HepG2 (cell line): ENCODE data around the gene CSPG5. TPM values are rescaled to one million over a fixed set of nuclear protein-coding genes. Genes with fewer than 3 reads are reported as not detected.

Experiments used
- ATAC-seq: fragments of 200-7000 bp; cut with Tn5 transposase; 3 replicates; pipeline ENCODE4 v1.9.1; 2020; ENCODE audit warnings: mild to moderate bottlenecking, moderate library complexity
- BruUV-seq: library from RNA; stranded (reverse); fragments of 400-500 nt; replicated peaks from 2 replicates; lab custom pipeline; 2021; lab: Mats Ljungman, UMichigan
- CTCF ChIA-PET: fragments of 300-600 bp; formaldehyde crosslinking; extraction: SDS; loops from one replicate; lab custom pipeline; 2021; ENCODE audit warnings: low total read pairs, inconsistent platforms, low intra/inter-chr PET ratio; lab: Yijun Ruan, JAX
- POLR2A ChIA-PET: fragments of 350-600 bp; sonication (Branson Sonifier 250); formaldehyde crosslinking; loops from one replicate; lab custom pipeline; 2020; ENCODE audit warnings: antibody characterized with exemption, inconsistent platforms; lab: Yijun Ruan, JAX
- DNase-seq: peaks from one replicate; pipeline ENCODE4 v3.0.0-alpha.2; 2015; ENCODE audit warnings: low spot score
- FAIRE-seq: peaks from 3 replicates; lab custom pipeline; 2011; peaks lifted over from hg19 to GRCh38; lab: Jason Lieb, UNC
- H2AFZ ChIP-seq: one replicate; pipeline ENCODE4 v1.6.1; 2011; ENCODE audit warnings: low read length, inconsistent platforms
- H3K27ac ChIP-seq: fragments of 300-600 bp; 3 replicates; pipeline ENCODE4 v1.8.0; 2011; ENCODE audit warnings: mixed run types, mild to moderate bottlenecking, mixed read lengths, low read length, inconsistent platforms; ENCODE audit not compliant: insufficient read depth; ENCODE audit errors: extremely low read length
- H3K27me3 ChIP-seq, 2 experiments: fragments of 200-600 bp in 1 of 2; 2 replicates in 1 of 2; 3 replicates in 1 of 2; pipeline versions ENCODE4 v1.6.0 to v1.8.0; 2011; ENCODE audit warnings: low read length in 2 of 2, mild to moderate bottlenecking in 2 of 2, moderate library complexity in 2 of 2, inconsistent platforms in 1 of 2; ENCODE audit not compliant: insufficient read depth in 2 of 2, control insufficient read depth in 1 of 2
- H3K36me3 ChIP-seq, 2 experiments: fragments of 200-600 bp in 1 of 2; replicated peaks in 1 of 2; 2 replicates in 1 of 2; 3 replicates in 1 of 2; pipeline versions ENCODE4 v1.5.1 to v1.8.0; 2011; ENCODE audit warnings: low read length in 2 of 2, inconsistent platforms in 1 of 2; ENCODE audit not compliant: insufficient read depth in 2 of 2, control insufficient read depth in 1 of 2
- H3K4me1 ChIP-seq: 2 replicates; pipeline ENCODE4 v1.5.1; 2012; ENCODE audit warnings: low read length, inconsistent platforms; ENCODE audit not compliant: insufficient read depth
- H3K4me2 ChIP-seq: 2 replicates; pipeline ENCODE4 v1.6.0; 2011; ENCODE audit warnings: low read depth, low read length, inconsistent platforms
- H3K4me3 ChIP-seq, 3 experiments: fragments of 200-600 bp in 1 of 3; sonication (generic), shearing (Covaris generic) in 1 of 3; replicated peaks in 1 of 3; 2 replicates each; pipeline ENCODE4 v1.5.1; 2011 to 2016; ENCODE audit warnings: low read length in 3 of 3, inconsistent platforms in 2 of 3, low read depth in 2 of 3, mild to moderate bottlenecking in 2 of 3, control low read depth in 1 of 3, mixed read lengths in 1 of 3; ENCODE audit not compliant: insufficient read depth in 1 of 3
- H3K79me2 ChIP-seq: one replicate; pipeline ENCODE4 v1.6.1; 2011; ENCODE audit warnings: low read length, inconsistent platforms; ENCODE audit not compliant: insufficient read depth
- H3K9ac ChIP-seq: 2 replicates; pipeline ENCODE4 v1.6.0; 2011; ENCODE audit warnings: mild to moderate bottlenecking, low read depth, low read length, inconsistent platforms; ENCODE audit not compliant: insufficient read depth
- H3K9me3 ChIP-seq: 2 replicates; pipeline ENCODE4 v1.5.1; 2012; ENCODE audit warnings: mild to moderate bottlenecking, low read length
- H4K20me1 ChIP-seq: 2 replicates; pipeline ENCODE4 v1.6.0; 2011; ENCODE audit warnings: inconsistent platforms, mild to moderate bottlenecking, low read length, moderate library complexity; ENCODE audit not compliant: insufficient read depth
- BHLHE40 ChIP-seq: IDR thresholded peaks from 2 replicates; pipeline ENCODE4 v1.6.1; 2011; ENCODE audit warnings: low read length, improper control_type of control experiment
- DNMT1 ChIP-seq: sonication (generic); formaldehyde crosslinking; IDR thresholded peaks from 2 replicates; pipeline ENCODE4 v1.5.1; 2020; ENCODE audit warnings: mild to moderate bottlenecking, missing genetic modification reagents
- EHMT2 ChIP-seq: fragments of 200-600 bp; sonication (generic); IDR thresholded peaks from 2 replicates; pipeline ENCODE4 v1.7.0; 2017; ENCODE audit warnings: antibody characterized with exemption, low read depth, low read length, borderline replicate concordance
- FOXA3 ChIP-seq: IDR thresholded peaks from 2 replicates; pipeline ENCODE4 v1.6.1; 2016; ENCODE audit warnings: missing genetic modification reagents, missing compliant biosample characterization
- FOXP4 ChIP-seq: sonication (generic); formaldehyde crosslinking; IDR thresholded peaks from 2 replicates; pipeline ENCODE4 v1.4.0; 2020; ENCODE audit warnings: missing genetic modification reagents
- IRF9 ChIP-seq: sonication (generic); formaldehyde crosslinking; IDR thresholded peaks from 2 replicates; pipeline ENCODE4 v1.8.0; 2022; ENCODE audit warnings: missing genetic modification reagents, mild to moderate bottlenecking, borderline replicate concordance
- RXRA ChIP-seq: sonication (generic); formaldehyde crosslinking; IDR thresholded peaks from 2 replicates; pipeline ENCODE4 v1.5.1; 2020; ENCODE audit warnings: missing genetic modification reagents
- SP1 ChIP-seq, 2 experiments: fragments of 450-650 bp in 1 of 2; sonication (generic) in 1 of 2; formaldehyde crosslinking in 1 of 2; IDR thresholded peaks; 2 replicates each; pipeline versions ENCODE4 v1.4.0 to v1.6.1; 2016 to 2020; ENCODE audit warnings: missing genetic modification reagents in 1 of 2
- TEF ChIP-seq: sonication (generic); formaldehyde crosslinking; IDR thresholded peaks from 2 replicates; pipeline ENCODE4 v1.5.0; 2020; ENCODE audit warnings: missing genetic modification reagents
- ZBTB20 ChIP-seq: sonication (generic); formaldehyde crosslinking; IDR thresholded peaks from 2 replicates; pipeline ENCODE4 v1.8.1; 2023; ENCODE audit warnings: missing genetic modification reagents, low read depth, mild to moderate bottlenecking, borderline replicate concordance
- ZBTB21 ChIP-seq: sonication (generic); formaldehyde crosslinking; IDR thresholded peaks from 2 replicates; pipeline ENCODE4 v1.4.0; 2020; ENCODE audit warnings: missing genetic modification reagents
- ZBTB33 ChIP-seq: sonication (generic); formaldehyde crosslinking; IDR thresholded peaks from 2 replicates; pipeline ENCODE4 v1.4.0; 2020; ENCODE audit warnings: missing genetic modification reagents
- ZFP36 ChIP-seq: fragments of 150-350 bp; IDR thresholded peaks from 2 replicates; pipeline ENCODE4 v1.6.1; 2018; ENCODE audit warnings: borderline replicate concordance, low read length, low read depth; ENCODE audit not compliant: partially characterized antibody
- ZFP36L2 ChIP-seq: sonication (generic); formaldehyde crosslinking; IDR thresholded peaks from 2 replicates; pipeline ENCODE4 v1.4.0; 2020; ENCODE audit warnings: missing genetic modification reagents
- ZNF589 ChIP-seq: sonication (generic); formaldehyde crosslinking; conservative IDR thresholded peaks from 2 replicates; pipeline ENCODE4 v1.8.0; 2022; ENCODE audit warnings: mild to moderate bottlenecking, moderate library complexity, missing genetic modification reagents
- WGBS: methylation state at CpG from one replicate; pipeline ENCODE4 v1.1.6; 2017; ENCODE audit warnings: low lambda C conversion rate; 5-methylcytosine and 5-hydroxymethylcytosine counted together
- in situ Hi-C: cut with HindIII; loops from 2 replicates; pipeline ENCODE4 v1.10.0; 2017; ENCODE audit warnings: low pct_unique_long_range_greater_than_20kb; ENCODE audit not compliant: extremely low pct_ligation_motif_present
- intact Hi-C: fragments of 100-400 bp; cut with micrococcal nuclease; formaldehyde crosslinking; loops from one replicate; pipeline ENCODE4 v1.10.0; 2022; ENCODE audit not compliant: unreplicated experiment
- polyA plus RNA-seq, 8 experiments: library from polyadenylated mRNA; depleted of rRNA in 3 of 8; stranded (reverse) in 7 of 8; unstranded in 1 of 8; fragments of >200 nt; fragmentation: Illumina TruSeq in 4 of 8; extraction: Trizol in 4 of 8; gene quantifications; 2 replicates each; pipeline versions ENCODE4 v1.2.1 to v1.2.3, GENCODE V29; 2011 to 2016; ENCODE audit warnings: low read depth in 4 of 8, missing spikeins in 1 of 8, mixed read lengths in 1 of 8; ENCODE audit not compliant: insufficient read depth in 1 of 8
- total RNA-seq, 5 experiments: library from RNA; depleted of rRNA; stranded (reverse); fragments of >200 nt; fragmentation: Illumina TruSeq; extraction: Trizol; gene quantifications; 2 replicates each; pipeline ENCODE4 v1.2.3, GENCODE V29; 2016; ENCODE audit warnings: low read depth in 1 of 5
- TF ChIP-seq, protein P1 (sequence below): sonication (generic); formaldehyde crosslinking; IDR thresholded peaks from 2 replicates; pipeline ENCODE4 v1.8.1; 2023; ENCODE audit warnings: missing genetic modification reagents, mild to moderate bottlenecking, borderline replicate concordance

The CSPG5 gene
- total and polyA plus RNA-seq, 2 of the 13 experiments (the other 11 are each of a cell fraction or from before 2014, with no cell fraction given): 0.07 to 0.15 TPM

- Histone ChIP-seq H3K79me2 (no peaks in the 10 kb centered on the region), H2AFZ (peak overlapping the region; percentile 69), H4K20me1 (no peaks in the 10 kb centered on the region), H3K27ac (no peak overlapping the region), H3K27me3 (no peaks in the 10 kb centered on the region), H3K4me3 (0 out of 6 replicates have a peak overlapping the region, but pooled peaks of 1 of the 3 experiments have one; percentile 26), H3K4me2 (peak overlapping the region; percentile 68), H3K36me3 (no peaks in the 10 kb centered on the region), H3K9ac (no peak overlapping the region), H3K9me3 (no peaks in the 10 kb centered on the region), H3K4me1 (peaks cover 34% of the 10 kb centered on the region)
- in situ Hi-C loops (no loop called here), intact Hi-C loops (loop anchor here (1.0 to 2.0 kb wide), 3 partner anchors 56 to 267 kb away; partner anchors contain the start of gene CSPG5)
- ATAC-seq: peak; percentile 93
- WGBS: 36% methylated on average over 11 of the region's 15 CpGs
- POLR2A ChIA-PET: interaction anchor here (1.0 to 2.0 kb wide), 4 partner anchors 20 to 303 kb away, joined by 3 to 5 read pairs (median 4); no protein-coding TSS in a partner anchor
- DNase-seq: peak; percentile 83
- FAIRE-seq: peak; percentile 95
- CTCF ChIA-PET: interaction anchor here (0.9 to 1.7 kb wide), 5 partner anchors 44 to 278 kb away, joined by 3 to 11 read pairs (median 3); no protein-coding TSS in a partner anchor
- BruUV-seq: no TSS peak
- no peak for TF ChIP-seq ZNF589
- TF ChIP-seq FOXP4 (CRISPR knock-in tag): peak; percentile 53; the same call in 1 of the 2 replicates
- TF ChIP-seq, protein P1, sequence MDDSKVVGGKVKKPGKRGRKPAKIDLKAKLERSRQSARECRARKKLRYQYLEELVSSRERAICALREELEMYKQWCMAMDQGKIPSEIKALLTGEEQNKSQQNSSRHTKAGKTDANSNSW: no peak
- TF ChIP-seq TEF (CRISPR knock-in tag): no peak
- no peak for TF ChIP-seq RXRA (CRISPR knock-in tag)
- no peak for TF ChIP-seq EHMT2
- TF ChIP-seq ZFP36L2: no peak
- TF ChIP-seq IRF9: peak; percentile 72; the same call in 1 of the 2 replicates
- TF ChIP-seq FOXA3 (CRISPR knock-in tag): 0 out of 2 replicates have a peak, but pooled peaks have one; percentile 24
- no peak for TF ChIP-seq ZBTB21 (CRISPR knock-in tag)
- no peak for TF ChIP-seq SP1 (IDR thresholded peaks at IDR 0.05)
- 0 out of 2 replicates have a peak, but pooled peaks have one; percentile 24 for TF ChIP-seq SP1 (CRISPR knock-in tag; IDR thresholded peaks at IDR 0.05)
- TF ChIP-seq BHLHE40: peak; percentile 66
- TF ChIP-seq ZBTB33 (CRISPR knock-in tag): no peak
- no peak for TF ChIP-seq ZBTB20
- no peak for TF ChIP-seq ZFP36
- 0 out of 2 replicates have a peak, but pooled peaks have one; percentile 49 for TF ChIP-seq DNMT1 (CRISPR knock-in tag)
These were observed 56.3 kb downstream of the CSPG5 start for GRCh38 chr3:47522082-47522987.
